NCI-H1694 treated with DMSO at 0.1 percent for 48 hours (cell line): ENCODE data around the gene OR3A2.
"Not testable (repeated sequence)": the region's sequence is repeated elsewhere in the genome, so short reads cannot be mapped to it uniquely, and the experiment has no call there.

ENCODE experiments used
- DNase-seq: peaks from one replicate; lab custom pipeline; 2025; lab: John Stamatoyannopoulos, UW

OR3A2 gene

GRCh38 chr17:3293548-3293947, 92.6 kb downstream of the OR3A2 start:
- DNase-seq: not testable (repeated sequence)

GRCh38 chr17:3282901-3283300, 103.2 kb downstream of the OR3A2 start:
- no peak for DNase-seq

- no peak for DNase-seq
These were observed 110.0 kb downstream of the OR3A2 start for GRCh38 chr17:3276126-3276525.

- no peak for DNase-seq
These were observed 114.8 kb downstream of the OR3A2 start for GRCh38 chr17:3271072-3271848.

- DNase-seq: no peak
These were observed 125.5 kb downstream of the OR3A2 start for GRCh38 chr17:3260600-3260999.

- no peak for DNase-seq
These were observed 125.9 kb downstream of the OR3A2 start for GRCh38 chr17:3260163-3260562.

- no peak for DNase-seq
These were observed 129.5 kb downstream of the OR3A2 start for GRCh38 chr17:3256575-3256974.

- not testable (repeated sequence) for DNase-seq
These were observed 137.1 kb downstream of the OR3A2 start for GRCh38 chr17:3249013-3249412.

GRCh38 chr17:3244841-3245240, 141.3 kb downstream of the OR3A2 start:
- DNase-seq: not testable (repeated sequence)

- DNase-seq: not testable (repeated sequence)
These were observed 145.1 kb downstream of the OR3A2 start for GRCh38 chr17:3241044-3241443.

GRCh38 chr17:3238685-3239084, 147.4 kb downstream of the OR3A2 start:
- not testable (repeated sequence) for DNase-seq

GRCh38 chr17:3232300-3232699, 153.8 kb downstream of the OR3A2 start:
- not testable (repeated sequence) for DNase-seq
